VCaP (cell line): ENCODE data around the gene RAD23A.

Experiments
- H3K27ac ChIP-seq: fragments of 450-650 bp; 2 replicates; pipeline ENCODE4 v1.5.1; 2017
- CTCF ChIP-seq: fragments of 450-650 bp; conservative IDR thresholded peaks from 2 replicates; pipeline ENCODE4 v1.5.1; 2017; ENCODE audit warnings: mild to moderate bottlenecking, moderate library complexity

RAD23A gene

DNA sequence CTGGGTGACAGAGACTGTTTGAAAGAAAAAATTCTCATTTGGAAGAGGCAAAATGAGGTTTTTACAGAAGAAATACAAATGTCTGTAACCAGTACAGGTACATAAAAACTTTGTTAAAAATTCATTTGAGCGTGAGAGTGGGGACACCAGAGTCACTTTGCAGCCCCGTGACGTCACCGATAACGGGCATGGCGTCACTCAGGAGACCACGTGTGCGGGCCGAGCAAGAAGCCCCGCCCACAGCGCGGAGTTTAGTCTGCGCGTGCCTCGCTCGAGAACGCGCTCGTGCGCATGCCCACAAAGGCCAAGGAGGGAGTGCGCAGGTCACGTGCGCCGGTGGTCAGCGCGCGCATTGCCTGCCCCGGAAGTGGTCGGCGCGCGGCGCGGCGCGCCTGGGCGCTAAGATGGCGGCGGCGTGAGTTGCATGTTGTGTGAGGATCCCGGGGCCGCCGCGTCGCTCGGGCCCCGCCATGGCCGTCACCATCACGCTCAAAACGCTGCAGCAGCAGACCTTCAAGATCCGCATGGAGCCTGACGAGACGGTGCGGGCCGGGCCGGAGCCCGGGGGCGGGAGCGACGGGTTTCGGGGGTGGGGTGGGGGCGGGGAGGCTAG lies at the start of gene RAD23A:
Gene RAD23A, plus strand, starts transcription at position 384 of the 613 bp plus-strand sequence. Its CDS starts 87 bp downstream, at position 471.
- TF ChIP-seq CTCF: no peak

GRCh38 chr19:12896460-12896859 lies 49.2 kb upstream of the RAD23A start:
- TF ChIP-seq CTCF: no peak
- no peak overlapping the region for H3K27ac ChIP-seq

More for the DNA sequence above, at the start of gene RAD23A:
- peak within 1 kb of the TSS; percentile 96 for H3K27ac ChIP-seq

GRCh38 chr19:12899891-12900518 lies 45.7 kb upstream of the RAD23A start:
- no peak overlapping the region for H3K27ac ChIP-seq
- no peak for TF ChIP-seq CTCF

DNA sequence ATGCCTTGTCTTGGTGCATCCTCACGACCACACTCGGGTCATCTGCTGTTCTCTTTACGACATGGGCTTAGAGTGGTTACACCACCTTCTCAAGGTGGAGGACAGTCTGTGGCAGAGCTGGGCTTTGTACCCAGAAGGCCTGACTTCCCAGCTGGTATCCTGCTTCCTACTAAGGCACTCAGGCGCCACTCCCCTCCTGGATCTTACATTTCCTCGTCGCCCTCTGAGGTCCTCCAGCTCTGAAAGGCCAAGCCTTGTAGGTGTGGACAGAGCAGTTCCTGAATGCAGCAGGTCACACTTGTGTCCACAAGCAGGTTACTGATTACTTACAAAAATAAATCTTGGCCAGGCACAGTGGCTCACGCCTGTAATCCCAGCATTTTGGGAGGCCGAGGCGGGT lies 38.5 kb upstream of the RAD23A start:
- no peak overlapping the region for H3K27ac ChIP-seq
- TF ChIP-seq CTCF: no peak

DNA sequence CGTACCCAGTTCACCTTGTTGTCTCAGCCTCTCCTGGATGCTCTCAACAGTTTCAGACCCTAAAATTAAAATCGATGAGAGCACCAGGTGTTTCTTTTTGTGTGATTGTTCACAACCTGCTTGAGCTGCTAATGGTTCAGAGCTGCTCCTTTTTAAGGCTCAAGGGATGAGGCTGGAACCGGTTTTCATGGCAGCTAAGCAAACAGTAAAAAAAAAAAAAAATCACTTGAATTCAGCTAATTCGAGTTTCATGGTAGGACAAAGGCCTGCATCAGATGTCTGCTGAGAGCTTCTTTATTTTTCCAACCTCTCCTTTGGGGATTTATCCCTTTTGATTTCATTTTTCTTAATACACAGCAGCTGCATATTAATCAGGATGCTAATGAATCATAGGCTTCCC lies 33.1 kb upstream of the RAD23A start:
- H3K27ac ChIP-seq: peak overlapping the region; percentile 99
- no peak for TF ChIP-seq CTCF

GRCh38 chr19:12913011-12913561 lies 32.6 kb upstream of the RAD23A start:
- H3K27ac ChIP-seq: peak overlapping the region; percentile 99
- TF ChIP-seq CTCF: no peak

GRCh38 chr19:12913851-12914690 lies 31.6 kb upstream of the RAD23A start:
- peak overlapping the region; percentile 99 for H3K27ac ChIP-seq

DNA sequence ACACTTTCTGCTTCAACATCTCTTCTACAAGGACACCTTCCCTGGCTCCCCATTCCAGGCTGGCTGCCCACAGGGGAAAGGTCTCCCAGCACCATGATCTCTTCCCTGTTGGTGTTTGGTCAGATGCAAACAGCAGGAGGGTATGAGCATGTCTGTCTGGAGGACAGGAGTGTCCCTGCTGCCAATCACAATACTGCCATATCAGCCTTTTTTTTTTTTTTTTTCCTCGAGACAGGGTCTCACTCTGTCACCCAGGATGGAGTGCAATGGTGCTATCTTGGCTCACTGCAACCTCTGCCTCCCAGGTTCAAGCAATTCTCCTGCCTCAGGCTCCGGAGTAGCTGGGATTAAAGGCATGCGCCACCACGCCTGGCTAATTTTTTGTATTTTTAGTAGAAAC lies 29.8 kb upstream of the RAD23A start:
- H3K27ac ChIP-seq: peak overlapping the region; percentile 99; the same call in 1 of the 2 replicates

More at GRCh38 chr19:12913851-12914690, 31.6 kb upstream of the RAD23A start:
- TF ChIP-seq CTCF: no peak
